IMR-90 (cell line): Measurements from ENCODE around the gene ESAM. TPM values are rescaled to one million over a fixed set of nuclear protein-coding genes. Genes with fewer than 3 reads are reported as not detected.

Experiments used
- ATAC-seq: fragments of 200-7000 bp; cut with Tn5 transposase; 2 replicates; pipeline ENCODE4 v1.9.1; 2020; ENCODE audit warnings: low read depth, mild to moderate bottlenecking, moderate library complexity
- BruUV-seq: library from RNA; stranded (reverse); fragments of 400-500 nt; replicated peaks from 2 replicates; lab custom pipeline; 2021; lab: Mats Ljungman, UMichigan
- CTCF ChIA-PET: fragments of 300-600 bp; formaldehyde crosslinking; extraction: SDS; loops from one replicate; lab custom pipeline; 2021; ENCODE audit warnings: antibody characterized with exemption; lab: Yijun Ruan, JAX
- POLR2A ChIA-PET: fragments of 300-600 bp; sonication (Branson Sonifier 250); formaldehyde crosslinking; loops from one replicate; lab custom pipeline; 2022; ENCODE audit warnings: antibody characterized with exemption; ENCODE audit not compliant: unreplicated experiment; lab: Charles Lee
- DNase-seq: peaks from one replicate; pipeline ENCODE4 v3.0.0; 2013
- H2AFZ ChIP-seq: replicated peaks from 2 replicates; pipeline ENCODE3; 2013; ENCODE audit warnings: low read length, mild to moderate bottlenecking; ENCODE audit not compliant: poor library complexity
- H2AK5ac ChIP-seq: 2 replicates; pipeline ENCODE4 v1.6.1; 2013; ENCODE audit warnings: low read depth, low read length, inconsistent platforms
- H2AK9ac ChIP-seq: replicated peaks from 2 replicates; pipeline ENCODE3; 2013; ENCODE audit warnings: mild to moderate bottlenecking, low read depth, low read length, moderate library complexity; ENCODE audit not compliant: poor library complexity
- H2BK120ac ChIP-seq: 2 replicates; pipeline ENCODE4 v1.6.1; 2013; ENCODE audit warnings: low read depth, low read length, inconsistent platforms
- H2BK15ac ChIP-seq: 3 replicates; pipeline ENCODE4 v1.6.1; 2013; ENCODE audit warnings: low read depth, low read length, inconsistent platforms
- H2BK20ac ChIP-seq: 2 replicates; pipeline ENCODE4 v1.6.1; 2013; ENCODE audit warnings: low read depth, mild to moderate bottlenecking, inconsistent platforms, low read length, moderate library complexity
- H2BK5ac ChIP-seq: 2 replicates; pipeline ENCODE4 v1.6.1; 2013; ENCODE audit warnings: mild to moderate bottlenecking, low read depth, low read length, inconsistent platforms; ENCODE audit not compliant: poor library complexity, severe bottlenecking
- H3K14ac ChIP-seq: replicated peaks from 2 replicates; pipeline ENCODE4 v1.6.1; 2013; ENCODE audit warnings: low read depth, low read length, inconsistent platforms
- H3K18ac ChIP-seq: 2 replicates; pipeline ENCODE4 v1.6.1; 2013; ENCODE audit warnings: low read depth, low read length, control low read depth
- H3K23ac ChIP-seq: 2 replicates; pipeline ENCODE4 v1.6.1; 2013; ENCODE audit warnings: low read depth, low read length, inconsistent platforms
- H3K27ac ChIP-seq: 2 replicates; pipeline ENCODE4 v1.5.1; 2013; ENCODE audit warnings: mild to moderate bottlenecking, control low read depth, low read length; ENCODE audit not compliant: insufficient read depth
- H3K27me3 ChIP-seq: 2 replicates; pipeline ENCODE4 v1.6.1; 2013; ENCODE audit warnings: low read length; ENCODE audit not compliant: control insufficient read depth, insufficient read depth
- H3K36me3 ChIP-seq: 2 replicates; pipeline ENCODE4 v1.6.1; 2013; ENCODE audit warnings: low read length, mixed read lengths; ENCODE audit not compliant: control insufficient read depth, insufficient read depth
- H3K4ac ChIP-seq: 2 replicates; pipeline ENCODE4 v1.6.1; 2013; ENCODE audit warnings: low read depth, low read length, inconsistent platforms
- H3K4me1 ChIP-seq: 2 replicates; pipeline ENCODE4 v1.6.1; 2013; ENCODE audit warnings: low read length, mixed read lengths; ENCODE audit not compliant: control insufficient read depth, insufficient read depth
- H3K4me2 ChIP-seq: 2 replicates; pipeline ENCODE4 v1.6.1; 2013; ENCODE audit warnings: low read depth, mild to moderate bottlenecking, control low read depth, low read length, moderate library complexity
- H3K4me3 ChIP-seq: 2 replicates; pipeline ENCODE4 v1.5.1; 2013; ENCODE audit warnings: low read depth, mild to moderate bottlenecking, control low read depth, low read length, moderate library complexity; ENCODE audit not compliant: insufficient read depth
- H3K56ac ChIP-seq: 2 replicates; pipeline ENCODE4 v1.6.1; 2013; ENCODE audit warnings: low read length, inconsistent platforms; ENCODE audit not compliant: insufficient read depth; ENCODE audit errors: extremely low read depth
- H3K79me1 ChIP-seq, 2 experiments: 2 replicates each; pipeline ENCODE4 v1.6.1; 2013; ENCODE audit warnings: low read length in 2 of 2, inconsistent platforms in 1 of 2, low read depth in 1 of 2
- H3K9ac ChIP-seq: 2 replicates; pipeline ENCODE4 v1.6.1; 2013; ENCODE audit warnings: low read depth, low read length, control low read depth
- H3K9me1 ChIP-seq: 2 replicates; pipeline ENCODE4 v1.6.1; 2013; ENCODE audit warnings: low read length, inconsistent platforms; ENCODE audit not compliant: insufficient read depth
- H3K9me3 ChIP-seq: 2 replicates; pipeline ENCODE4 v1.6.1; 2013; ENCODE audit warnings: low read length; ENCODE audit not compliant: control insufficient read depth, insufficient read depth
- H4K20me1 ChIP-seq: 2 replicates; pipeline ENCODE4 v1.6.1; 2013; ENCODE audit warnings: low read length, inconsistent platforms; ENCODE audit not compliant: insufficient read depth
- H4K5ac ChIP-seq: 2 replicates; pipeline ENCODE4 v1.6.1; 2013; ENCODE audit warnings: mild to moderate bottlenecking, low read depth, low read length, control low read depth
- H4K8ac ChIP-seq, 2 experiments: 2 replicates each; pipeline ENCODE4 v1.6.1; 2013; ENCODE audit warnings: low read depth in 2 of 2, low read length in 2 of 2, control low read depth in 1 of 2, inconsistent platforms in 1 of 2
- H4K91ac ChIP-seq: 2 replicates; pipeline ENCODE4 v1.6.1; 2013; ENCODE audit warnings: low read depth, low read length, inconsistent platforms; ENCODE audit not compliant: insufficient read depth
- CEBPB ChIP-seq: IDR thresholded peaks from 2 replicates; pipeline ENCODE4 v1.6.1; 2012; ENCODE audit warnings: low read depth, low read length, improper control_type of control experiment
- CTCF ChIP-seq: conservative IDR thresholded peaks from 2 replicates; pipeline ENCODE4 v1.5.1; 2012; ENCODE audit warnings: mild to moderate bottlenecking, low read depth, low read length, improper control_type of control experiment
- MAFK ChIP-seq: IDR thresholded peaks from 2 replicates; pipeline ENCODE4 v1.6.1; 2012; ENCODE audit warnings: low read depth, low read length, improper control_type of control experiment
- NFE2L2 ChIP-seq: fragments of 150-350 bp; IDR thresholded peaks from 2 replicates; pipeline ENCODE4 v1.6.1; 2016; ENCODE audit warnings: low read depth, mild to moderate bottlenecking, low read length
- RCOR1 ChIP-seq: IDR thresholded peaks from 2 replicates; pipeline ENCODE4 v1.6.1; 2012; ENCODE audit warnings: mild to moderate bottlenecking, low read length, improper control_type of control experiment; ENCODE audit not compliant: insufficient replicate concordance
- USF2 ChIP-seq: fragments of 150-350 bp; IDR thresholded peaks from 2 replicates; pipeline ENCODE4 v1.6.1; 2017; ENCODE audit warnings: mild to moderate bottlenecking, antibody characterized with exemption, low read length, low read depth
- WGBS, 2 experiments: methylation state at CpG; one replicate each; pipeline versions ENCODE4 v1.1.5 to v1.1.7; 2013; ENCODE audit warnings: missing lambda C conversion rate in 2 of 2; ENCODE audit not compliant: insufficient read length in 1 of 2; ENCODE audit errors: extremely low coverage in 2 of 2; 5-methylcytosine and 5-hydroxymethylcytosine counted together
- dilution Hi-C: fragments of 300-500 bp; cut with HindIII; formaldehyde crosslinking; loops from one replicate; pipeline ENCODE4 v1.14.3; 2018; ENCODE audit warnings: low sequenced_read_pairs; ENCODE audit not compliant: unreplicated experiment
- in situ Hi-C: fragments of 300-500 bp; cut with MboI; formaldehyde crosslinking; loops from 3 replicates; pipeline ENCODE4 v1.14.3; 2019; ENCODE audit warnings: low sequenced_read_pairs, inconsistent platforms, mixed read lengths
- intact Hi-C: fragments of 100-400 bp; cut with micrococcal nuclease; formaldehyde crosslinking; loops from 2 replicates; pipeline ENCODE4 v1.10.0; 2022
- polyA plus RNA-seq, 3 experiments: library from polyadenylated mRNA; depleted of rRNA; stranded (reverse); fragments of >200 nt; gene quantifications; 2 replicates each; pipeline ENCODE4 v1.2.3, GENCODE V29; 2012; ENCODE audit warnings: low replicate concordance in 1 of 3
- total RNA-seq: library from RNA; depleted of rRNA; stranded (reverse); fragments of >200 nt; gene quantifications from 2 replicates; pipeline ENCODE4 v1.2.3, GENCODE V29; 2012

ESAM gene
- total and polyA plus RNA-seq, 2 of the 4 experiments (the other 2 are of a cell fraction), result under 0.01 to 0.12 TPM

DNA sequence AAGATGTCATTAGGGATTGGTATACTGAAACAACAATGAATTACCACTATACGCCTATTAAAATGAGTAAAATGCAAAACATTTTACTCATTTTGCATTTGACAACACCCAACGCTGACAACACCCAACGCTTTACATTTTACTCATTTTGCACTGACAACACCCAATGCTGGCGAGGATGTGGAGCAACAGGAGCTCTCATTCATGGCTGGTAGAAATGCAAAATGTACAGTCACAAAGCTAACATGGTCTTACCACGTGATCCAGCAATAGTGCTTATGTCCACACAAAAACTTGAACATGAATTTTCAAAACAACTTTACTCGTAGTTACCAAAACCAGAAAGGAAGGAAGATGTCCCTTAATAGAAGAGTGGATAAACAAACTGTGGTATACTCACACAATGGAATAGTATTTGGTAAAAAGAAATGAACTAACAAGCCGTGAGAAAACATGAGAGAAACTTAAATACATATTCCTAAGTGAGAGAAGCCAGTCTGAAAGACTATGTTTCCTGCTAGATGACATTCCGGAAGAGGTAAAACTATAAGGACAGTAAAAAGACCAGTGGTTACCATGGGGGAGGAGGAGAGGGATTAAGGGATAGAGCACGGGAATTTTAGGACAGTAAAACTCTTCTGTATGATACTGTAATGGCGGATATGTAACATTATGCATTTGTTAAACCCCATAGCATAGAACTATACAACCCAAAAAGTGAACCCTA, 49.5 kb upstream of the ESAM start:
- ATAC-seq (no peak), DNase-seq (no peak)
- Histone ChIP-seq H3K4me1 (no peaks in the 10 kb centered on the region), H3K4me2 (no peak overlapping the region), H2BK5ac (no peak overlapping the region), H3K4me3 (no peak overlapping the region), H3K14ac (no peak overlapping the region), H3K4ac (no peak overlapping the region), H3K27ac (no peak overlapping the region), H4K20me1 (no peaks in the 10 kb centered on the region), H4K5ac (no peak overlapping the region), H3K56ac (no peak overlapping the region), H3K18ac (no peak overlapping the region), H2AK5ac (no peak overlapping the region), H2AFZ (no peak overlapping the region), H4K91ac (no peak overlapping the region), H3K9me3 (no peaks in the 10 kb centered on the region), H2BK20ac (no peak overlapping the region), H2BK120ac (no peak overlapping the region), H3K27me3 (peaks cover 6% of the 10 kb centered on the region), H3K79me1 (no peaks in the 10 kb centered on the region), H2BK15ac (no peak overlapping the region), H3K23ac (no peak overlapping the region), H3K9me1 (no peaks in the 10 kb centered on the region), H2AK9ac (no peak overlapping the region), H3K36me3 (no peaks in the 10 kb centered on the region), H3K9ac (no peak overlapping the region), H4K8ac (no peak overlapping the region)
- no peak for TF ChIP-seq NFE2L2
- no peak for TF ChIP-seq CEBPB
- TF ChIP-seq CTCF, result no peak
- no peak for TF ChIP-seq RCOR1
- TF ChIP-seq USF2, result no peak
- TF ChIP-seq MAFK, result no peak
- ChIA-PET CTCF (no interaction called here), POLR2A (no interaction called here)
- dilution Hi-C loops, result no loop called here
- no CpG with 5 or more reads among the region's 10 CpGs for WGBS, 2 experiments
- BruUV-seq, result no TSS peak
- in situ Hi-C loops, result loop anchor here (25.0 kb wide), 1 partner anchor 399 kb away; the partner anchor contains the start of gene OR8B4
- intact Hi-C loops, result no loop called here
